Fibroblast of peridontal ligament (primary cell): ENCODE measurements around the gene PRRC2A.

ENCODE experiments used
- DNase-seq: peaks from one replicate; pipeline ENCODE4 v3.0.0-alpha.2; 2010; ENCODE audit errors: extremely low read depth

Gene PRRC2A

GRCh38 chr6:31665501-31666336, 45.2 kb downstream of the PRRC2A start, which contains the start of gene CSNK2B:
Gene CSNK2B, plus strand, starts transcription at chr6:31666080. Its CDS starts 752 bp downstream, at chr6:31666832.
- DNase-seq, result peak; percentile 95

GRCh38 chr6:31666337-31666965, 45.9 kb downstream of the PRRC2A start:
- no peak for DNase-seq

DNA sequence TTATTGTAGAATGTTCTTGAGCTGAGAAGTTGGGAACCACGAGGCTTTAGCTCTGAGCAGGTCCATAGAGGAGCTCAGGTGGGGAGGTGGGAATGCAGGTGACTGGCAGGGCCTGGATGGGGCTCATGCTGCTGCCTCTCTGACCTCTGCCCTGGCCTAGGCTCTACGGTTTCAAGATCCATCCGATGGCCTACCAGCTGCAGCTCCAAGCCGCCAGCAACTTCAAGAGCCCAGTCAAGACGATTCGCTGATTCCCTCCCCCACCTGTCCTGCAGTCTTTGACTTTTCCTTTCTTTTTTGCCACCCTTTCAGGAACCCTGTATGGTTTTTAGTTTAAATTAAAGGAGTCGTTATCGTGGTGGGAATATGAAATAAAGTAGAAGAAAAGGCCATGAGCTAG, 49.2 kb downstream of the PRRC2A start, which contains the start of gene LY6G5B:
TSS of gene LY6G5B (plus strand) at position 301 of the 400 bp plus-strand sequence. CDS start 975 bp downstream, outside the sequence.
- DNase-seq, result no peak

- no peak for DNase-seq
Observed at GRCh38 chr6:31676322-31676903, 55.9 kb downstream of the PRRC2A start.

DNA sequence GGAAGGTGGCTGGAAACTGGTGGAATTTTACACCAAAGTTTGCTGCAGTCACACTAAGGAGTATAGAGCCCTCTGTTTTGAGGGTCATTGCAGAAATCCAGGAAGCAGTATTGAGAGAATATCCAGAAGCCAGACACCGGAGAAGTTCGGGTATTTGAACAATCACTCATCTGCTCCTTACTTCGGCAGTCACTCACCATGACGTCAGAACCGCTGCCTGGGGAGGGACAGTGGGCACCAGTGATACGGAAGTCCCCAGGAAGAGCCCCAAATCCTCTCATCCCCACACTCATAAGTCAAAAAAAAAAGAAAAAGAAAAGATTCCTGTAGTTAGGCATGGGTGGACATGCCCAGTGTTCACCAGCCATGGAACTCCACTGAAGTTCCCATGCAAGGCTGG, 56.4 kb downstream of the PRRC2A start:
- no peak for DNase-seq

DNA sequence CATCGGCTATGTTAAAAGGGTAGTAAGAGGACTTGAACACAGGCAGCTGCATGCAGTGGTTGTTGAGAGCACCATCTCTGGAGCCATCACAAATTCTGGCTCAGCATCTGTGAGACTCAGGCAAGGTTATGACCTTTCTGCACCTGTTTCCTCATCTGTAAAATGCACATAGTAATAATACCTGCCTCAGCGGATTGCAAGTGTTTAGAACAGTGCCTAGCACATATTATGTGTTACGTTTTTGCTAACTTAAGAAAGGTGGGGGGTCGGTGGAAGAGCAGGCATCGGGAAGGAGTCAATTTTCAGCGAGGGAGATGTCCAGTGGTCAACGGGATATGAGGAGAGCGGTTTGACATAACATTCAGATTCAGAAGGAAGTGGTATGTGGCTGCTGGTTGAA, 57.4 kb downstream of the PRRC2A start:
- no peak for DNase-seq

GRCh38 chr6:31680226-31681134, 60.0 kb downstream of the PRRC2A start, which contains the start of gene LY6G5C:
Gene LY6G5C, minus strand, starts transcription at chr6:31681067. Its CDS starts 694 bp downstream, at chr6:31680373.
- DNase-seq, result peak; percentile 96

DNA sequence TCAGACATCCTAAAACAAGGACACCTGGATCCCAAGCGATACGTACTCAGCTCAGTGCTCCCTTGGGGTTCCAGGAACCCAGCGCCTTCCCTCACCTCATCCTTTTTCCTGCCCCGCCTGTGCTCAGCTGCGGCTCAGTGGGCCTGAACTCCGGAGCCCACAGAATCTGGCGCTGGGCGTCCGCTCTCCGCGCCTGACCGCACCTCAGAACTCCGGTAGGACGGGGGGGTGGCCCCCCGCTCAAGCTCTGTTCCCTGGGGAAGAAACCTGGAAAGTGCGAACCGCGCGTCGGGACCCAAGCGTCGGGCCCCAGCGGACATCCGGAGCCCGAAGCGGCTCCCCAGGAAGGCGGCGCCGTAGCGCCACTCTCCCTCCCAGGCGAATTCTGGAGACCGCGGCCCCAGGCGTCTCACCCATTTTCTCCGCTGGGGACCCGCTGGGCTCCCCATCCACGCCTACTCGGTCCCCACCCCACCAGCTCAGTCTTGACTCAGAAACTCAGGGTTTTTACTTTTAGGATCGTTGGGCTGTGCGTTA, 60.7 kb downstream of the PRRC2A start:
- no peak for DNase-seq

GRCh38 chr6:31683591-31683990, 63.1 kb downstream of the PRRC2A start:
- no peak for DNase-seq

- no peak for DNase-seq
Observed at GRCh38 chr6:31686483-31686882, 66.0 kb downstream of the PRRC2A start.

DNA sequence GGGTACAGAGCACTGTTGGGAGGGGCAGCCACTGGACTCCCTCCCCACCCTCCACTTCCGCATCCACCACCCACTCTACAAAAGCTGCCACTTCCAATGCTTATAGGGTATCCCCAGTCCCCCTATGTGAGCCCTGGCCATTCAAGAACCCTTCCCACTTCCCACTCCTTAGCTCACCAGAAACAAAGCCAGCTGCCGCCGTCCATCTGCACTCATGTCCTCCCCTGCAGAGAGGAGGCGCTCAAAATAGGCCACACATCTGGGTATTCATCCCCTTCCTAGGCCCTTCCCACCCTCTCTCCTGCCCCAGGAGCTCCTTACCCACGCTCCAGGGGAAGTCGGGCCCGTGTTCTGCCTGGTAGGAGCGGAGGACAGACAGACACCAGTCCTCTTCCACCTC, 66.8 kb downstream of the PRRC2A start:
- no peak for DNase-seq
